Uterus (tissue), 2 donors: ENCODE measurements around the gene PPP1R27.

Source experiments
- CTCF ChIP-seq, 4 experiments: fragments of 200-600 bp in 2 of 4; fragments of 450-650 bp in 2 of 4; sonication (generic) in 2 of 4; IDR thresholded peaks; one replicate each; pipeline ENCODE4 v1.5.1; 2016 to 2019; ENCODE audit warnings: antibody characterized with exemption in 4 of 4, mild to moderate bottlenecking in 2 of 4, moderate library complexity in 1 of 4
- POLR2A ChIP-seq, 2 donors: fragments of 450-650 bp; IDR thresholded peaks; one replicate each; pipeline ENCODE4 v1.6.1; 2016; ENCODE audit warnings: antibody characterized with exemption in 2 of 2, mild to moderate bottlenecking in 1 of 2, moderate library complexity in 1 of 2

GRCh38 chr17:81878294-81878693 is 43.4 kb upstream of the PPP1R27 start:
- no peak for TF ChIP-seq CTCF (IDR thresholded peaks at IDR 0.05)
- TF ChIP-seq POLR2A (IDR thresholded peaks at IDR 0.05), result no peak
